H1 (cell line): ENCODE measurements around the gene C1QL2. TPM values are rescaled to one million over a fixed set of nuclear protein-coding genes. Genes with fewer than 3 reads are reported as not detected.

Source experiments
- CTCF ChIA-PET: fragments of 300-600 bp; sonication (Branson Sonifier 250); formaldehyde crosslinking; loops from one replicate; lab custom pipeline; 2021; ENCODE audit not compliant: partially characterized antibody; lab: Charles Lee
- POLR2A ChIA-PET: fragments of 300-600 bp; sonication (Branson Sonifier 250); formaldehyde crosslinking; loops from one replicate; lab custom pipeline; 2021; ENCODE audit warnings: inconsistent platforms; ENCODE audit not compliant: partially characterized antibody; lab: Charles Lee
- DNase-seq, 2 experiments: peaks; one replicate each; pipeline versions ENCODE4 v3.0.0 to v3.0.0-alpha.2; 2010 to 2022; ENCODE audit warnings: low spot score in 2 of 2, low read depth in 1 of 2, mixed read lengths in 1 of 2
- FAIRE-seq: peaks from 2 replicates; lab custom pipeline; 2011; peaks lifted over from hg19 to GRCh38; lab: Jason Lieb, UNC
- H2AFZ ChIP-seq: 2 replicates; pipeline ENCODE4 v1.8.1; 2012; ENCODE audit warnings: low read length, inconsistent platforms
- H2AK5ac ChIP-seq: 2 replicates; pipeline ENCODE4 v1.6.1; 2013; ENCODE audit warnings: low read depth, low read length
- H2BK120ac ChIP-seq: replicated peaks from 2 replicates; pipeline ENCODE3; 2013; ENCODE audit warnings: low read depth, low read length, inconsistent platforms
- H2BK12ac ChIP-seq: 2 replicates; pipeline ENCODE4 v1.6.1; 2013; ENCODE audit warnings: low read depth, low read length
- H2BK15ac ChIP-seq: 2 replicates; pipeline ENCODE4 v1.6.1; 2013; ENCODE audit warnings: low read length
- H2BK20ac ChIP-seq: 2 replicates; pipeline ENCODE4 v1.6.1; 2013; ENCODE audit warnings: low read length
- H2BK5ac ChIP-seq: 2 replicates; pipeline ENCODE4 v1.6.1; 2013; ENCODE audit warnings: low read depth, low read length
- H3K14ac ChIP-seq: 2 replicates; pipeline ENCODE4 v1.6.1; 2013; ENCODE audit warnings: inconsistent platforms; ENCODE audit not compliant: insufficient read length
- H3K18ac ChIP-seq: 2 replicates; pipeline ENCODE4 v1.6.1; 2013; ENCODE audit warnings: low read length; ENCODE audit errors: extremely low read depth
- H3K23ac ChIP-seq: 2 replicates; pipeline ENCODE4 v1.6.1; 2013; ENCODE audit warnings: inconsistent platforms; ENCODE audit not compliant: insufficient read length
- H3K23me2 ChIP-seq: 2 replicates; pipeline ENCODE4 v1.6.1; 2013; ENCODE audit warnings: low read depth, low read length
- H3K27ac ChIP-seq: 2 replicates; pipeline ENCODE4 v1.6.1; 2011; ENCODE audit warnings: low read depth, low read length, inconsistent platforms
- H3K27me3 ChIP-seq, 4 experiments: replicated peaks in 1 of 4; 1 replicate in 1 of 4; 2 replicates in 3 of 4; pipeline versions ENCODE4 v1.6.1 to v1.8.1; 2011 to 2013; ENCODE audit warnings: low read length in 3 of 4, mild to moderate bottlenecking in 3 of 4, inconsistent platforms in 2 of 4, mixed read lengths in 2 of 4, moderate library complexity in 1 of 4; ENCODE audit not compliant: control insufficient read depth in 3 of 4, insufficient read depth in 3 of 4; ENCODE audit errors: extremely low read depth in 1 of 4
- H3K36me3 ChIP-seq, 4 experiments: 2 replicates each; pipeline versions ENCODE4 v1.6.1 to v1.8.1; 2011 to 2013; ENCODE audit warnings: mild to moderate bottlenecking in 4 of 4, low read length in 3 of 4, moderate library complexity in 2 of 4, control low read depth in 1 of 4, inconsistent platforms in 1 of 4; ENCODE audit not compliant: insufficient read depth in 4 of 4, control insufficient read depth in 2 of 4
- H3K4ac ChIP-seq: replicated peaks from 2 replicates; pipeline ENCODE3; 2013; ENCODE audit warnings: low read length, low read depth, mixed read lengths, inconsistent platforms; ENCODE audit not compliant: insufficient read length
- H3K4me1 ChIP-seq, 4 experiments: replicated peaks in 1 of 4; 1 replicate in 1 of 4; 2 replicates in 3 of 4; pipeline versions ENCODE4 v1.6.1 to v1.8.1; 2011 to 2013; ENCODE audit warnings: low read length in 3 of 4, inconsistent platforms in 2 of 4, mixed read lengths in 1 of 4; ENCODE audit not compliant: insufficient read depth in 4 of 4, control insufficient read depth in 3 of 4
- H3K4me2 ChIP-seq, 2 experiments: 2 replicates each; pipeline versions ENCODE4 v1.6.1 to v1.8.1; 2011 to 2013; ENCODE audit warnings: low read depth in 2 of 2, low read length in 2 of 2, control low read depth in 1 of 2, inconsistent platforms in 1 of 2, mild to moderate bottlenecking in 1 of 2; ENCODE audit not compliant: insufficient read depth in 1 of 2
- H3K4me3 ChIP-seq, 4 experiments: fragments of 200-600, 300-600 bp in 1 of 4; sonication (generic), shearing (Covaris generic), sonication (Bioruptor Twin) in 1 of 4; 2 replicates each; pipeline versions ENCODE4 v1.5.1 to v1.8.1; 2011 to 2016; ENCODE audit warnings: low read length in 4 of 4, low read depth in 3 of 4, control low read depth in 2 of 4, inconsistent platforms in 2 of 4, mild to moderate bottlenecking in 2 of 4, mixed read lengths in 1 of 4, moderate library complexity in 1 of 4; ENCODE audit not compliant: insufficient read depth in 2 of 4; ENCODE audit errors: extremely low read depth in 1 of 4
- H3K56ac ChIP-seq: replicated peaks from 2 replicates; pipeline ENCODE3; 2013; ENCODE audit warnings: low read depth, mild to moderate bottlenecking, mixed read lengths, low read length, inconsistent platforms; ENCODE audit not compliant: insufficient read length
- H3K79me1 ChIP-seq: 2 replicates; pipeline ENCODE4 v1.6.1; 2013; ENCODE audit warnings: low read depth, low read length, control low read depth
- H3K79me2 ChIP-seq, 2 experiments: 2 replicates each; pipeline versions ENCODE4 v1.6.1 to v1.8.1; 2012 to 2013; ENCODE audit warnings: low read length in 2 of 2, mild to moderate bottlenecking in 2 of 2, inconsistent platforms in 1 of 2; ENCODE audit not compliant: insufficient read depth in 2 of 2, control insufficient read depth in 1 of 2
- H3K9ac ChIP-seq, 4 experiments: replicated peaks in 1 of 4; 1 replicate in 1 of 4; 2 replicates in 3 of 4; pipeline versions ENCODE4 v1.6.1 to v1.8.1; 2011 to 2013; ENCODE audit warnings: low read depth in 3 of 4, low read length in 3 of 4, control low read depth in 2 of 4, mild to moderate bottlenecking in 2 of 4, moderate library complexity in 2 of 4, inconsistent platforms in 1 of 4; ENCODE audit errors: extremely low read depth in 1 of 4
- H3K9me3 ChIP-seq, 2 experiments: 2 replicates each; pipeline versions ENCODE4 v1.6.1 to v1.8.1; 2012 to 2013; ENCODE audit warnings: mild to moderate bottlenecking in 2 of 2, moderate library complexity in 2 of 2, control low read depth in 1 of 2, inconsistent platforms in 1 of 2, low read depth in 1 of 2, low read length in 1 of 2, mixed read lengths in 1 of 2; ENCODE audit not compliant: insufficient read depth in 2 of 2
- H4K20me1 ChIP-seq, 2 experiments: replicated peaks in 1 of 2; 2 replicates each; pipeline versions ENCODE3 to v1.8.1; 2011 to 2013; ENCODE audit warnings: inconsistent platforms in 2 of 2, low read length in 2 of 2, mild to moderate bottlenecking in 1 of 2; ENCODE audit not compliant: insufficient read depth in 2 of 2, control insufficient read depth in 1 of 2
- H4K5ac ChIP-seq: 2 replicates; pipeline ENCODE4 v1.6.1; 2013; ENCODE audit warnings: low read length, low read depth, mixed read lengths, inconsistent platforms; ENCODE audit not compliant: insufficient read length
- H4K8ac ChIP-seq: 2 replicates; pipeline ENCODE4 v1.8.0; 2013; ENCODE audit warnings: mild to moderate bottlenecking, moderate library complexity, low read length, inconsistent platforms; ENCODE audit not compliant: insufficient read depth; ENCODE audit errors: extremely low read depth
- H4K91ac ChIP-seq: replicated peaks from 2 replicates; pipeline ENCODE3; 2013; ENCODE audit warnings: low read length, mixed read lengths, inconsistent platforms; ENCODE audit not compliant: insufficient read length
- CHD2 ChIP-seq: IDR thresholded peaks from 2 replicates; pipeline ENCODE4 v1.6.1; 2012; ENCODE audit warnings: low read length, improper control_type of control experiment
- CTBP2 ChIP-seq: IDR thresholded peaks from 2 replicates; pipeline ENCODE4 v1.7.0; 2011; ENCODE audit warnings: borderline replicate concordance, mild to moderate bottlenecking, moderate library complexity, mixed read lengths, low read length; ENCODE audit not compliant: insufficient read depth, insufficient read length
- EGR1 ChIP-seq: IDR thresholded peaks from 2 replicates; pipeline ENCODE4 v1.6.1; 2011; ENCODE audit warnings: low read depth, low read length, borderline replicate concordance
- KDM1A ChIP-seq: fragments of 200-600, 300-600 bp; sonication (generic); IDR thresholded peaks from 2 replicates; pipeline ENCODE4 v1.7.1; 2016; ENCODE audit warnings: mild to moderate bottlenecking, low read length, borderline replicate concordance
- SP1 ChIP-seq: IDR thresholded peaks from 2 replicates; pipeline ENCODE4 v1.6.1; 2011; ENCODE audit warnings: low read depth, low read length
- TAF7 ChIP-seq: optimal IDR thresholded peaks from 2 replicates; pipeline ENCODE3; 2011; ENCODE audit warnings: low read depth, mild to moderate bottlenecking, inconsistent platforms, low read length, moderate library complexity, borderline replicate concordance
- USF2 ChIP-seq: IDR thresholded peaks from 2 replicates; pipeline ENCODE4 v1.6.1; 2011; ENCODE audit warnings: low read length, improper control_type of control experiment
- ZNF274 ChIP-seq: IDR thresholded peaks from 2 replicates; pipeline ENCODE4 v1.7.0; 2012; ENCODE audit warnings: low read length, borderline replicate concordance; ENCODE audit errors: extremely low read depth
- WGBS, 2 experiments: shearing (Covaris generic) in 1 of 2; methylation state at CpG; one replicate each; pipeline versions ENCODE4 v1.1.6 to v1.1.7; 2013 to 2015; ENCODE audit warnings: low lambda C conversion rate in 2 of 2, mixed read lengths in 2 of 2, inconsistent platforms in 1 of 2, low coverage in 1 of 2, missing lambda C conversion rate in 1 of 2; ENCODE audit not compliant: insufficient replicate concordance in 2 of 2, insufficient coverage in 1 of 2, insufficient read length in 1 of 2; ENCODE audit errors: extremely low coverage in 1 of 2, missing lambda C conversion rate in 1 of 2; 5-methylcytosine and 5-hydroxymethylcytosine counted together
- long read RNA-seq, 2 experiments: library from RNA in 1 of 2; library from capped mRNA in 1 of 2; stranded (forward); transcript quantifications; one replicate each; pipeline ENCODE4 v2.0.0, GENCODE V29; 2021; ENCODE audit warnings: inconsistent platforms in 1 of 2
- polyA minus RNA-seq, 3 experiments: library from RNA; depleted of rRNA, polyadenylated mRNA; stranded (reverse); fragments of >200 nt; gene quantifications; 1 replicate in 2 of 3; 2 replicates in 1 of 3; pipeline ENCODE4 v1.2.3, GENCODE V29; 2011
- polyA plus RNA-seq, 7 experiments: library from polyadenylated mRNA; depleted of rRNA in 3 of 7; stranded (reverse) in 5 of 7; unstranded in 2 of 7; fragments of >200 nt in 5 of 7; fragments of 200-250 nt in 2 of 7; gene quantifications; 1 replicate in 5 of 7; 2 replicates in 1 of 7; 4 replicates in 1 of 7; pipeline versions ENCODE4 v1.2.1 to v1.2.3, GENCODE V29; 2011 to 2013; ENCODE audit warnings: missing spikeins in 2 of 7, mixed read lengths in 2 of 7
- total RNA-seq: library from RNA; stranded (reverse); fragmentation: NEBNext Ultra II Directional; extraction: Animal tissue kit (Norgen Biotek cat#: 25700); gene quantifications from 2 replicates; pipeline ENCODE4 v1.2.1, GENCODE V29; 2021

Gene C1QL2
- total RNA-seq (0.88 and 1.1 TPM in 2 replicates), polyA plus RNA-seq (2011; rRNA removed) (0.80 and 1.3 TPM in 2 replicates), polyA minus RNA-seq (2011; rRNA and poly(A)+ RNA removed) (0.10 and 0.25 TPM in 2 replicates)
- 0.87 TPM for polyA plus RNA-seq (2011; cell fraction: cytosol; rRNA removed)
- 1.2 TPM for polyA plus RNA-seq (2011; cell fraction: nucleus; rRNA removed)
- 0.77 to 1.2 TPM (median 0.99 TPM) in 4 replicates for polyA plus RNA-seq (2012, experiment 1 of 2)
- polyA plus RNA-seq (2012, experiment 2 of 2) = 1.0 TPM
- 0.41 TPM for polyA plus RNA-seq (2013, experiment 1 of 2)
- polyA plus RNA-seq (2013, experiment 2 of 2) = 0.33 TPM
- polyA minus RNA-seq (2011; cell fraction: cytosol; rRNA and poly(A)+ RNA removed) = 0.73 TPM
- polyA minus RNA-seq (2011; cell fraction: nucleus; rRNA and poly(A)+ RNA removed) = 0.70 TPM
- long read RNA-seq, experiment 1 = 0 reads
- long read RNA-seq, experiment 2 = 0 reads

DNA sequence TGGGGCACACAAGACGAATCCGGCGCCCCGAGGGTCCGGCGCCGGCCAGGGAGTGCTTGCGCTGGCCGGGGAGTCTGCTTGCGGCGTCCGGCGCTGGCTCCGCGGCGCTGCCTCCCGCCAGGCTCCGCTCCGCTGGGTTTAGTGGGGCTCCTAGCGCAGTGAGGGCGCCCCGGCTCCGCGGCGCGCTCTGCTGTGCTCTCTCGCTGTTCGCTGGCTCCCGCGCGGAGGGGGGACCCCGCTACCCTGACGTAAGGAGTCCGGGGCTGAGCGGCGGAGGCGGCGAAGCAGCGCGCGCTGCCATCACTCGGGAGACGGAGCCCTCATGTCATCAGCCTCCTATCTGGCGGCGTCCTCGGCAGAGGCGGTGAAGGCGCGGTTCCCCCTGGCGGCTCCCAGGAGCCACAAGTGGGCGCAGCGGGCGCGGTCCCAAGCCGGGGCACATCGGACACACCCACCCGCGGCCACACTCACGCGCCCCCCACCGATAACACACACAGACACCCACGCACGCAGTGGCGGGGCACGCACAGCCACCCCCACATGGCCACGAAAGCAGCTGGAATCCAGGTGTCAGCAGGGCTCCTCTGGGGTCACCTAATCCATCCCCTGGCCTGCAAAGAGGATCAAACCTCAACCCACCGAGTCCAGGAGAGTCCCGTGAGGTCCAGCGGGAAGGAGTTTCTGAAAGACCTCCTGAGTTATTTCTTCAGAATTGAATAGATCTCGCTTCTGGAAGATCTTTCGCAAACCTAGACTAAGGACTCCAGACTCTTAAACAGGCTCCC, at the start of gene C1QL2:
Gene C1QL2, minus strand, starts transcription at position 189 of the 785 bp plus-strand sequence. CDS start 482 bp downstream, outside the sequence.
- no peak within 1 kb of the TSS for H3K14ac ChIP-seq
- peaks cover 0 to 10% (median 0%) of the 10 kb centered on the region in 4 experiments; a peak in 1 of 8 replicates for H3K36me3 ChIP-seq
- H3K27ac ChIP-seq = no peak within 1 kb of the TSS
- no peaks in the 10 kb centered on the region for H4K20me1 ChIP-seq
- peaks cover 29 to 41% (median 38%) of the 10 kb centered on the region in 4 experiments for H3K27me3 ChIP-seq
- H3K4me2 ChIP-seq = peak within 1 kb of the TSS; percentile 97 to 99
- no peak within 1 kb of the TSS for H2BK120ac ChIP-seq
- H2AK5ac ChIP-seq = no peak within 1 kb of the TSS
- ChIA-PET POLR2A (no interaction called here), CTCF (interaction anchor here (0.6 to 7.4 kb wide), 8 partner anchors 16 to 131 kb away, joined by 3 to 59 read pairs (median 5); no protein-coding TSS in a partner anchor)
- peak within 1 kb of the TSS; percentile 61 to 73 (median 68) for H3K4me3 ChIP-seq
- WGBS, 2 experiments = 10% methylated on average over 30 of the region's 71 CpGs; no CpG with 5 or more reads in 1 of the 2 experiments
- no peak within 1 kb of the TSS for H3K9ac ChIP-seq
- H3K4ac ChIP-seq = no peak within 1 kb of the TSS
- H3K18ac ChIP-seq = no peak within 1 kb of the TSS; the same call in 1 of the 2 replicates
- H4K91ac ChIP-seq = no peak within 1 kb of the TSS
- no peak within 1 kb of the TSS for H2BK5ac ChIP-seq
- H2BK12ac ChIP-seq = peak within 1 kb of the TSS; percentile 84; the same call in 1 of the 2 replicates
- DNase-seq (peak in 1 of 2 experiments; percentile 74), FAIRE-seq (no peak)
- H3K79me2 ChIP-seq = no peaks in the 10 kb centered on the region
- H2BK20ac ChIP-seq = no peak within 1 kb of the TSS
- H3K56ac ChIP-seq = no peak within 1 kb of the TSS
- H3K9me3 ChIP-seq = no peaks in the 10 kb centered on the region; a peak in 1 of 4 replicates
- no peaks in the 10 kb centered on the region for H3K79me1 ChIP-seq
- H4K8ac ChIP-seq = no peak within 1 kb of the TSS
- H2BK15ac ChIP-seq = no peak within 1 kb of the TSS
- H3K23ac ChIP-seq = no peak within 1 kb of the TSS
- no peak within 1 kb of the TSS for H2AFZ ChIP-seq
- H4K5ac ChIP-seq = no peak within 1 kb of the TSS
- peaks cover 33% of the 10 kb centered on the region for H3K23me2 ChIP-seq
- H3K4me1 ChIP-seq = peaks cover 4 to 25% (median 18%) of the 10 kb centered on the region in 4 experiments
- TF ChIP-seq TAF7 = no peak
- TF ChIP-seq SP1 = no peak
- TF ChIP-seq CTBP2 = no peak
- TF ChIP-seq EGR1 = no peak
- TF ChIP-seq KDM1A = no peak
- TF ChIP-seq USF2 = no peak
- no peak for TF ChIP-seq CHD2
- TF ChIP-seq ZNF274 = no peak
